ENCODE results near the gene KLF12. TPM values are rescaled to one million over a fixed set of nuclear protein-coding genes. Genes with fewer than 3 reads are reported as not detected.
A peak's percentile ranks its signal among the peaks of the same experiment; 100 is the strongest.

Gene KLF12
- total and polyA plus RNA-seq, 9 of the 15 experiments (the other 6 are each of a cell fraction or from before 2014, with no cell fraction given) = under 0.01 to 0.07 (median 0.05) TPM; not detected in 3

GRCh38 chr13:74145249-74145975 lies 11.2 kb upstream of the KLF12 start (continued):
- TF ChIP-seq ZFP30 (CRISPR knock-in tag; IDR thresholded peaks at IDR 0.05; ENCODE audit: borderline replicate concordance) (no peak), C11orf30 (IDR thresholded peaks at IDR 0.05; ENCODE audit: low read depth) (no peak)

GRCh38 chr13:74144269-74144668 lies 10.1 kb upstream of the KLF12 start:
- no peak overlapping the region for H3K4me3 ChIP-seq
- intact Hi-C loops (cut with micrococcal nuclease) (no loop called here), in situ Hi-C loops (cut with MboI) (no loop called here)
- WGBS (ENCODE audit: insufficient coverage, low coverage, missing lambda C conversion rate) = 0% methylated on average over 3 of the region's 3 CpGs
- H3K27me3 ChIP-seq (ENCODE audit: control insufficient read depth in 2 of 2, insufficient read depth in 2 of 2, low read length in 2 of 2) = no peaks in the 10 kb centered on the region
- H3K4me2 ChIP-seq (ENCODE audit: insufficient read depth, low read length) = no peak overlapping the region
- TF ChIP-seq KDM2B (CRISPR knock-in tag; IDR thresholded peaks at IDR 0.05) (no peak), HDAC2 (IDR thresholded peaks at IDR 0.05) (no peak), ZNF316 (IDR thresholded peaks at IDR 0.05) (0 out of 2 replicates have a peak, but pooled peaks have one; percentile 29), MAFG (tag; conservative IDR thresholded peaks at IDR 0.05) (peak; percentile 47)
- POLR2A ChIA-PET = no interaction called here
- no peaks in the 10 kb centered on the region for H3K36me3 ChIP-seq (ENCODE audit: control insufficient read depth, insufficient read depth, low read length)
- ATAC-seq (no peak), FAIRE-seq (no peak), DNase-seq (ENCODE audit: extremely low read depth in 1 of 4, low spot score in 3 of 4) (no peak)
- no peaks in the 10 kb centered on the region for H3K79me2 ChIP-seq (ENCODE audit: control insufficient read depth, insufficient read depth, low read length)
- CTCF ChIA-PET (ENCODE audit: low intra/inter-chr PET ratio) = no interaction called here
- H2AFZ ChIP-seq (ENCODE audit: low read depth, low read length) = no peak overlapping the region
- H3K4me1 ChIP-seq (replicated peaks in 1 of 2; ENCODE audit: control insufficient read depth in 2 of 2, insufficient read depth in 2 of 2, low read length in 2 of 2) = no peaks in the 10 kb centered on the region
- H3K9ac ChIP-seq (ENCODE audit: insufficient read depth in 1 of 2, low read depth in 2 of 2, low read length in 2 of 2) = no peak overlapping the region
- H3K27ac ChIP-seq (ENCODE audit: extremely low read depth, low read depth, low read length) = no peak overlapping the region
- no peaks in the 10 kb centered on the region for H3K9me1 ChIP-seq (ENCODE audit: control insufficient read depth, insufficient read depth, low read length)
- no peaks in the 10 kb centered on the region for H4K20me1 ChIP-seq (replicated peaks; ENCODE audit: control insufficient read depth, insufficient read depth, low read length)
- no TSS peak for BruUV-seq (replicated peaks)
- H3K9me3 ChIP-seq (replicated peaks; ENCODE audit: control insufficient read depth, insufficient read depth, low read depth, low read length) = no peaks in the 10 kb centered on the region
